ENCODE results near the gene PLCG2.
A peak's percentile ranks its signal among the peaks of the same experiment; 100 is the strongest.
"Not testable (repeated sequence)": the region's sequence is repeated elsewhere in the genome, so short reads cannot be mapped to it uniquely, and the experiment has no call there.

PLCG2 gene

DNA sequence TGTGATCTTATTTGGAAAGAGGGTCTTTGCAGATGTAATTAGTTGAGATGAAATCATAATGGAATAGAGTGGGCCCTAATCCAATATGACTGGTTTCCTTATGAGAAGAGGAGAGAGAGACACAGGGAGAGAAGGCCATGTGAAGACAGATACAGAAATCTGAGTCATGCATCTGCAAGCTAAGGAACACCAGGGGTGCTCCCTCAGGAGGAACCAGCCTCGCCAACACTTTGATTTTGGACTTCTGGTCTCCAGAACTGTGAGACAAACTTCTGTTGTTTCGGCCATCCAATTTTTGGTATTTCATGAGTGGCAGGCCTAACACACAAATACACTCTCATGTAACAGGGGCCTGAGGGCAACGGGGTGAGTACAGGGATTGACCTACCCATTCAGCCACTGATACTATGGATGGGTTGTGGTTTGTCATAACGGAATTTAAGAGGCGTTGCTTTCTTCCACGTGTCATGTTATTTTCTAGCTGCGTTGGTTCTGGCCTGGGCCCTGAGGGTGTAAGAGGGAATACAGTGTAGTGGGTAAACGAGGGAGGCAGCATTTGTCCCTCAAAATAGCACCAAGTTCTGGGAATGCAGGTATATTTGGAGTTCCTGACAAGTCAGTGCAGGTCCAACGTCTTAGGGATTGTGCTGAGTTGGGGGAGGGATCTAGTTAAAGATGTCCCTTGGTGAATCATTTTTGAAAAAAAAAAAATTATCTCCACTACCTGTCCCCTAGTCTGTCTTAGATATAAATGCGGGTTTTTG lies 17.7 kb downstream of the PLCG2 start:
- TF ChIP-seq GABPA (IDR thresholded peaks at IDR 0.05; ENCODE audit: low read depth) (no peak), SPI1 (IDR thresholded peaks at IDR 0.05; ENCODE audit: borderline replicate concordance, low read depth) (no peak), POLR2AphosphoS5 (IDR thresholded peaks at IDR 0.05; ENCODE audit: low read depth) (no peak)
- TF ChIP-seq, protein P1, sequence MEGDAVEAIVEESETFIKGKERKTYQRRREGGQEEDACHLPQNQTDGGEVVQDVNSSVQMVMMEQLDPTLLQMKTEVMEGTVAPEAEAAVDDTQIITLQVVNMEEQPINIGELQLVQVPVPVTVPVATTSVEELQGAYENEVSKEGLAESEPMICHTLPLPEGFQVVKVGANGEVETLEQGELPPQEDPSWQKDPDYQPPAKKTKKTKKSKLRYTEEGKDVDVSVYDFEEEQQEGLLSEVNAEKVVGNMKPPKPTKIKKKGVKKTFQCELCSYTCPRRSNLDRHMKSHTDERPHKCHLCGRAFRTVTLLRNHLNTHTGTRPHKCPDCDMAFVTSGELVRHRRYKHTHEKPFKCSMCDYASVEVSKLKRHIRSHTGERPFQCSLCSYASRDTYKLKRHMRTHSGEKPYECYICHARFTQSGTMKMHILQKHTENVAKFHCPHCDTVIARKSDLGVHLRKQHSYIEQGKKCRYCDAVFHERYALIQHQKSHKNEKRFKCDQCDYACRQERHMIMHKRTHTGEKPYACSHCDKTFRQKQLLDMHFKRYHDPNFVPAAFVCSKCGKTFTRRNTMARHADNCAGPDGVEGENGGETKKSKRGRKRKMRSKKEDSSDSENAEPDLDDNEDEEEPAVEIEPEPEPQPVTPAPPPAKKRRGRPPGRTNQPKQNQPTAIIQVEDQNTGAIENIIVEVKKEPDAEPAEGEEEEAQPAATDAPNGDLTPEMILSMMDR (IDR thresholded peaks at IDR 0.05; ENCODE audit: insufficient read depth, low read length): no peak
- TF ChIP-seq, protein P2, sequence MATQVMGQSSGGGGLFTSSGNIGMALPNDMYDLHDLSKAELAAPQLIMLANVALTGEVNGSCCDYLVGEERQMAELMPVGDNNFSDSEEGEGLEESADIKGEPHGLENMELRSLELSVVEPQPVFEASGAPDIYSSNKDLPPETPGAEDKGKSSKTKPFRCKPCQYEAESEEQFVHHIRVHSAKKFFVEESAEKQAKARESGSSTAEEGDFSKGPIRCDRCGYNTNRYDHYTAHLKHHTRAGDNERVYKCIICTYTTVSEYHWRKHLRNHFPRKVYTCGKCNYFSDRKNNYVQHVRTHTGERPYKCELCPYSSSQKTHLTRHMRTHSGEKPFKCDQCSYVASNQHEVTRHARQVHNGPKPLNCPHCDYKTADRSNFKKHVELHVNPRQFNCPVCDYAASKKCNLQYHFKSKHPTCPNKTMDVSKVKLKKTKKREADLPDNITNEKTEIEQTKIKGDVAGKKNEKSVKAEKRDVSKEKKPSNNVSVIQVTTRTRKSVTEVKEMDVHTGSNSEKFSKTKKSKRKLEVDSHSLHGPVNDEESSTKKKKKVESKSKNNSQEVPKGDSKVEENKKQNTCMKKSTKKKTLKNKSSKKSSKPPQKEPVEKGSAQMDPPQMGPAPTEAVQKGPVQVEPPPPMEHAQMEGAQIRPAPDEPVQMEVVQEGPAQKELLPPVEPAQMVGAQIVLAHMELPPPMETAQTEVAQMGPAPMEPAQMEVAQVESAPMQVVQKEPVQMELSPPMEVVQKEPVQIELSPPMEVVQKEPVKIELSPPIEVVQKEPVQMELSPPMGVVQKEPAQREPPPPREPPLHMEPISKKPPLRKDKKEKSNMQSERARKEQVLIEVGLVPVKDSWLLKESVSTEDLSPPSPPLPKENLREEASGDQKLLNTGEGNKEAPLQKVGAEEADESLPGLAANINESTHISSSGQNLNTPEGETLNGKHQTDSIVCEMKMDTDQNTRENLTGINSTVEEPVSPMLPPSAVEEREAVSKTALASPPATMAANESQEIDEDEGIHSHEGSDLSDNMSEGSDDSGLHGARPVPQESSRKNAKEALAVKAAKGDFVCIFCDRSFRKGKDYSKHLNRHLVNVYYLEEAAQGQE (IDR thresholded peaks at IDR 0.05; ENCODE audit: insufficient replicate concordance, low read depth): no peak
- Histone ChIP-seq H3K27ac (replicated peaks) (peak overlapping the region; percentile 98), H3K4me3 (replicated peaks; ENCODE audit: insufficient read depth, low read length) (no peak overlapping the region), H3K27me3 (ENCODE audit: insufficient read depth, poor library complexity, severe bottlenecking) (no peaks in the 10 kb centered on the region)
- DNase-seq (ENCODE audit: low read depth in 1 of 2, low spot score in 1 of 2): no peak

DNA sequence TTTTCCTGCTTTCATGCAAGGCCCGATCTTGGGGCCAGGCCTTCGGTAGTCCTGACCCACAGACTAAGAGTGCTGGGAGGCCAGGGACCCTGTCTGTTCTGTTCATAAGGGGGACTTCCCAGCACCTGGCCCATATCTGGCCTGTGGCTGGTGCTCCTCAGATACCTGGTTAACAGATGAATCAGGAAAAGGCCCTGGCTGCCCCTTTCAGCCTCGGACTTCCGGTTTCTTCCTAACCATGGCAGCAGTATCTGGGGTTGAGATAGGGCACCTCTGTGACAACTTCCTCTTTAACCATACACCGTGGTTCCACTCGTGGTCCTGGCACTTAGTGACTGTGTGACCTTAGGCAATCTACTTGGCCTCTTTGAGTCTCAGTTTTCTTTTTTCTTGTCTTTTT lies 18.4 kb downstream of the PLCG2 start:
- TF ChIP-seq GABPA (IDR thresholded peaks at IDR 0.05; ENCODE audit: low read depth): no peak
- TF ChIP-seq SPI1 (IDR thresholded peaks at IDR 0.05; ENCODE audit: borderline replicate concordance, low read depth): peak; percentile 54; the same call in 1 of the 2 replicates
- no peak overlapping the region for H3K4me3 ChIP-seq (replicated peaks; ENCODE audit: insufficient read depth, low read length)
- DNase-seq (ENCODE audit: low read depth in 1 of 2, low spot score in 1 of 2): peak in 1 of 2 experiments; percentile 75
- peak overlapping the region; percentile 98 for H3K27ac ChIP-seq (replicated peaks)
- no peaks in the 10 kb centered on the region for H3K27me3 ChIP-seq (ENCODE audit: insufficient read depth, poor library complexity, severe bottlenecking)

DNA sequence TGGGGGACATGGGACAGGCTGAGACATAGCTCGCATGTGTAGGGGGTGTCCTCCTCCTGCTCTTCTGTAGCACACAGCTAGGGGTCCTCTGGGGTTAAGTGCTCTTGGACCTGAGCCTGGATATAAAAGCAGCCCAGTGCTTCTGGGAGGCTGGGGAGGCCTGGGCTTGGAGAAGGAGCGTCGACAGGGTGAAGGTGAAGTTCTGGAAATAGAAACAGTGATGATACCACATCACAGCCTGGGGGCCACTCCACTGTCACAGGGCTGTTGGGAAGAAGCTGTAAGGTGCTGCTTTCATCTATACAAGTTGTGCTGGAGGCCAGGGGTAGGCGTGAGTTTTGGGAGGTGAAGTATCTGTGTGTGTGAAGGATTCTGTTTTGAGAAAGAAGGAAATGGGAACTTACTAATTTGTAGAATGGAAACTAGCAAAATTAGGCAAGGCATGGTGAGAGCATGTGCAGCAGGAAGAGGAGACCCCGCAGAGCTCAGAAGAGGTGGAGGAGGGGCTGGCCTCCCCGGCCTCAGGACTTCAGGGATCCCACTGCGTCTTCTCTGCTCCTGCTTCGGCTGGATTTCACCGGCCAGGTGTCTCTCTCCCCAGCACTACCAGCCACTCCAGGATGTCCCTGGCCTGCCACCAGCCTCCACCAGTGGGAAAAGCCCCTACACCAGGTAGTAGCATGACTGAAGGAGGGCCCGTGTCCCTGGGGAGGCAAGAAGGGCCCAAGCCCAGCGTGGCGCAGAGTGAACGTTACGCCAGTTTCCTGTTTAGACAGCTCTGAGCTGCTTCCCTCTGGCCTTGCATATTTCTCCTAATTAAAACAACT lies 19.4 kb downstream of the PLCG2 start:
- Histone ChIP-seq H3K4me3 (replicated peaks; ENCODE audit: insufficient read depth, low read length) (no peak overlapping the region), H3K27ac (replicated peaks) (peak overlapping the region; percentile 98), H3K27me3 (ENCODE audit: insufficient read depth, poor library complexity, severe bottlenecking) (no peaks in the 10 kb centered on the region)
- TF ChIP-seq POLR2AphosphoS5 (IDR thresholded peaks at IDR 0.05; ENCODE audit: low read depth): peak; percentile 53
- TF ChIP-seq, protein P2 (IDR thresholded peaks at IDR 0.05; ENCODE audit: insufficient replicate concordance, low read depth): no peak
- peak in 1 of 2 experiments; percentile 82 for DNase-seq (ENCODE audit: low read depth in 1 of 2, low spot score in 1 of 2)

DNA sequence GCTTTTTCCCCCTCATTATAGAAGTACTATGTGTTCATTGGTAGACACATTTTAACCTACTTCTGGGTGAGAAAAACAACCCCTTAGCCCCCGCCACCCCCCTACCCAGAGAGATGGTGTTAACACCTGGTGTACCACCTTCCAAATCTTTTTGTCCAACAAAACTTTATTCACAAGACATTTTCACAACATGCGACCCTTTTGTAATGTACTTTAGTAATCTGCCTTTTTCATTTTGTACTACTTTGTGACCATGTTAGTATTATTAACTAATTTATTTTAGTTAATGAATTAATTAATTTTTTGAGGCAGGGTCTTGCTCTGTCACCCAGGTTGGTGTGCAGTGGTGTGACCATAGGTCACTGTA lies 20.0 kb downstream of the PLCG2 start:
- TF ChIP-seq POLR2AphosphoS5 (IDR thresholded peaks at IDR 0.05; ENCODE audit: low read depth) (no peak), SPI1 (IDR thresholded peaks at IDR 0.05; ENCODE audit: borderline replicate concordance, low read depth) (no peak), GABPA (IDR thresholded peaks at IDR 0.05; ENCODE audit: low read depth) (no peak)
- TF ChIP-seq, protein P2 (IDR thresholded peaks at IDR 0.05; ENCODE audit: insufficient replicate concordance, low read depth): no peak
- TF ChIP-seq, protein P1 (IDR thresholded peaks at IDR 0.05; ENCODE audit: insufficient read depth, low read length): no peak
- H3K27ac ChIP-seq (replicated peaks): peak overlapping the region; percentile 98
- H3K27me3 ChIP-seq (ENCODE audit: insufficient read depth, poor library complexity, severe bottlenecking): no peaks in the 10 kb centered on the region
- H3K4me3 ChIP-seq (replicated peaks; ENCODE audit: insufficient read depth, low read length): no peak overlapping the region
- DNase-seq (ENCODE audit: low read depth in 1 of 2, low spot score in 1 of 2): no peak

DNA sequence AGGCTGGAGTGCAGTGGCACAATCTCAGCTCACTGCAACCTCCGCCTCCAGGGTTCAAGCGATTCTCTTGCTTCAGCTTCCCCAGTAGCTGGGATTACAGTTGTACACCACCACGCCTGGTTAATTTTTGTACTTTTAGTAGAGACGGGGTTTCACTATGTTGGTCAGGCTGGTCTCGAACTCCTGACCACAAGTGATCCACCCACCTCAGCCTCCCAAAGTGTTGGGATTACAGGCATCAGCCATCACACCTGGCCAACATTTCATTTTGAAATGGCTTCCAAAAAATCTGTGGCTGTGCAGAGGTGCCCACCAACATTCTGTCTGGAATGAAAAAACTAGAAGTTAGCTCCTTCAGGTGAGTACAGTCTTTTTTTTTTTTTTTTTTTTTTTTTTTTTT lies 22.6 kb downstream of the PLCG2 start:
- H3K27me3 ChIP-seq (ENCODE audit: insufficient read depth, poor library complexity, severe bottlenecking); DNase-seq (ENCODE audit: low read depth in 1 of 2, low spot score in 1 of 2); H3K4me3 ChIP-seq (replicated peaks; ENCODE audit: insufficient read depth, low read length); H3K27ac ChIP-seq (replicated peaks): not testable (repeated sequence)
